Neural cell (in vitro differentiated cells): ENCODE measurements around the gene PPM1J. TPM values are rescaled to one million over a fixed set of nuclear protein-coding genes. Genes with fewer than 3 reads are reported as not detected.

Experiments
- H2AFZ ChIP-seq: fragments of 200-600, 300-800 bp; sonication (generic), shearing (Covaris generic); 2 replicates; pipeline ENCODE4 v1.6.0; 2014; ENCODE audit warnings: low read depth, mild to moderate bottlenecking, antibody characterized with exemption, low read length, moderate library complexity
- H3F3A ChIP-seq: fragments of 200-600 bp; shearing (Covaris generic); 2 replicates; pipeline ENCODE4 v1.6.1; 2016; ENCODE audit warnings: mild to moderate bottlenecking, moderate library complexity, mixed read lengths, antibody characterized with exemption, low read length; ENCODE audit not compliant: insufficient read depth, poor library complexity, severe bottlenecking
- H3K27ac ChIP-seq: fragments of 200-600, 300-800 bp; sonication (generic), shearing (Covaris generic); 2 replicates; pipeline ENCODE4 v1.5.1; 2014; ENCODE audit warnings: mild to moderate bottlenecking, low read length, moderate library complexity
- H3K27me3 ChIP-seq: fragments of 300-800, 200-600 bp; sonication (generic), shearing (Covaris generic); 2 replicates; pipeline ENCODE4 v1.6.0; 2014; ENCODE audit warnings: mild to moderate bottlenecking, low read depth, low read length, moderate library complexity; ENCODE audit not compliant: insufficient read depth
- H3K36me3 ChIP-seq: fragments of 300-800, 200-600 bp; sonication (generic), shearing (Covaris generic); 2 replicates; pipeline ENCODE4 v1.5.1; 2014; ENCODE audit warnings: mild to moderate bottlenecking, antibody characterized with exemption, low read length, moderate library complexity; ENCODE audit not compliant: insufficient read depth
- H3K4me2 ChIP-seq: fragments of 300-800, 200-600 bp; sonication (generic), shearing (Covaris generic); 2 replicates; pipeline ENCODE4 v1.6.0; 2014; ENCODE audit warnings: mild to moderate bottlenecking, low read length
- H3K4me3 ChIP-seq: fragments of 300-800, 200-600 bp; sonication (generic), shearing (Covaris generic); 2 replicates; pipeline ENCODE4 v1.5.1; 2014; ENCODE audit warnings: mild to moderate bottlenecking, low read length, moderate library complexity
- H3K79me2 ChIP-seq: fragments of 200-600 bp; shearing (Covaris generic); replicated peaks from 2 replicates; pipeline ENCODE4 v1.6.0; 2014; ENCODE audit warnings: mild to moderate bottlenecking, low read length, moderate library complexity; ENCODE audit not compliant: insufficient read depth
- H3K9ac ChIP-seq: fragments of 300-800, 200-600 bp; sonication (generic), shearing (Covaris generic); 2 replicates; pipeline ENCODE4 v1.6.1; 2016; ENCODE audit warnings: mild to moderate bottlenecking, low read length, mixed read lengths
- H3K9me2 ChIP-seq: fragments of 200-600 bp; shearing (Covaris generic); 2 replicates; pipeline ENCODE4 v1.6.1; 2016; ENCODE audit warnings: mild to moderate bottlenecking, low read length, mixed read lengths; ENCODE audit not compliant: insufficient read depth
- H3K9me3 ChIP-seq: fragments of 200-600, 300-800 bp; sonication (generic), shearing (Covaris generic); 2 replicates; pipeline ENCODE4 v1.6.1; 2016; ENCODE audit warnings: mild to moderate bottlenecking, mixed run types, low read length, moderate library complexity, mixed read lengths
- H4K20me1 ChIP-seq: fragments of 200-600 bp; shearing (Covaris generic); 2 replicates; pipeline ENCODE4 v1.6.1; 2016; ENCODE audit warnings: mild to moderate bottlenecking, mixed run types; ENCODE audit not compliant: insufficient read depth
- CTCF ChIP-seq: fragments of 450-650 bp; IDR thresholded peaks from 2 replicates; pipeline ENCODE4 v1.5.1; 2014; ENCODE audit warnings: antibody characterized with exemption, mild to moderate bottlenecking, moderate library complexity; ENCODE audit not compliant: poor library complexity, severe bottlenecking
- EP300 ChIP-seq: fragments of 450-650 bp; conservative IDR thresholded peaks from 2 replicates; pipeline ENCODE4 v1.6.1; 2014; ENCODE audit warnings: antibody characterized with exemption, mild to moderate bottlenecking, moderate library complexity; ENCODE audit not compliant: poor library complexity, severe bottlenecking
- EZH2 ChIP-seq: fragments of 200-600, 300-800 bp; shearing (Covaris generic), sonication (generic); IDR thresholded peaks from 2 replicates; pipeline ENCODE4 v1.6.1; 2014; ENCODE audit warnings: antibody characterized with exemption, low read length, borderline replicate concordance, mild to moderate bottlenecking; ENCODE audit not compliant: insufficient read depth, poor library complexity, severe bottlenecking
- MXI1 ChIP-seq: fragments of 450-650 bp; conservative IDR thresholded peaks from 2 replicates; pipeline ENCODE4 v1.6.1; 2014; ENCODE audit warnings: antibody characterized with exemption, mild to moderate bottlenecking; ENCODE audit not compliant: poor library complexity, severe bottlenecking
- POLR2AphosphoS5 ChIP-seq: IDR thresholded peaks from 2 replicates; pipeline ENCODE4 v1.6.1; 2012
- RAD21 ChIP-seq: fragments of 450-650 bp; conservative IDR thresholded peaks from 2 replicates; pipeline ENCODE4 v1.6.1; 2014; ENCODE audit warnings: antibody characterized with exemption, mild to moderate bottlenecking, moderate library complexity
- REST ChIP-seq: IDR thresholded peaks from 2 replicates; pipeline ENCODE4 v1.6.1; 2012; ENCODE audit warnings: borderline replicate concordance
- SMC3 ChIP-seq: fragments of 450-650 bp; conservative IDR thresholded peaks from 2 replicates; pipeline ENCODE4 v1.6.1; 2014; ENCODE audit warnings: antibody characterized with exemption, mild to moderate bottlenecking, moderate library complexity; ENCODE audit not compliant: poor library complexity
- TAF1 ChIP-seq: IDR thresholded peaks from 2 replicates; pipeline ENCODE4 v1.6.1; 2012; ENCODE audit warnings: low read depth
- polyA plus RNA-seq: library from polyadenylated mRNA; depleted of rRNA; stranded (reverse); fragments of >200 nt; gene quantifications from 2 replicates; pipeline ENCODE4 v1.2.3, GENCODE V29; 2014

Gene PPM1J
- polyA plus RNA-seq, 1 donor from 2014 or later, result 0.16 TPM

DNA sequence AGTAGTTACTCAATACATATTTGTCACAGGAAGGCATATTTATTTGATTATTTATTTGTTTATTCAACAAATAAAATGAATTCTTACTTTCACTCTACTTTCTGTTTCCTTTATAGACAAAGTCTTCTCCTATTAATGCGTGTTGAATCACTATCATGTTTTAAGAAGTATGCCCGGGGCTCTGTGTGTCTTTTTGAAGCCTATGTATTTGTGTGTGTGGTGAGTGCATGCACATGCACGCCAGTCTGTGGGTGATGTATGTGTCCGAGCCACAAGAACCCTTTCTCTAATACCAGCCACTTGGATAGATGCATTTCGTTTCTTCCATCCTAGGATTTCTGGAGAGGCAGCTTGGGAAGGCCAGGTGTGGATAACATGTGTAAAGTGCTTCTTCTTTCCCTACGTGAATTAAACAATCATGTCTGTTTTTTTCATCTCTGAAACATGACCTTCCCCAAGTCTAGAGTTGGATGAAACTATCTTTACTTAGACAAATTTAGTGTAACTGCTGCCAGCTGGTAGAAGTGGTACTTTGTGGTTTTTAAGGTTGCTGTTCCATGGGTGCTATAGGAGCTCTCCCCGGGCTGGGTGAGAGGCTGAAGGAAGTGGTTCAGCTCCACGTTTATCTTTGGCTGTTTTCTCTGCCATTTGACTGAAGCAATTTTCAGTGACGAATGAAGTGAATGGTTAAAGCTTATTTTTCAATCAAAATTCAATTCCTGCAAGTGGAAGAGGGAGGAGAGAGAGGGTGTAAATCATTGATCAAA, 46.8 kb upstream of the PPM1J start:
- no peaks in the 10 kb centered on the region for H3F3A ChIP-seq
- no peak overlapping the region for H2AFZ ChIP-seq
- H4K20me1 ChIP-seq, result no peaks in the 10 kb centered on the region
- H3K9me2 ChIP-seq, result no peaks in the 10 kb centered on the region
- H3K9ac ChIP-seq, result no peak overlapping the region
- no peaks in the 10 kb centered on the region for H3K9me3 ChIP-seq
- H3K36me3 ChIP-seq, result no peaks in the 10 kb centered on the region
- no peak overlapping the region for H3K27ac ChIP-seq
- no peaks in the 10 kb centered on the region for H3K27me3 ChIP-seq
- H3K79me2 ChIP-seq, result no peaks in the 10 kb centered on the region
- H3K4me3 ChIP-seq, result no peak overlapping the region
- TF ChIP-seq REST (no peak), EP300 (no peak), SMC3 (no peak), MXI1 (no peak), EZH2 (no peak), TAF1 (no peak), CTCF (no peak)
- no peak overlapping the region for H3K4me2 ChIP-seq

GRCh38 chr1:112759228-112759627, 44.1 kb upstream of the PPM1J start:
- no peaks in the 10 kb centered on the region for H3K36me3 ChIP-seq
- H3K79me2 ChIP-seq, result no peaks in the 10 kb centered on the region
- H3K9ac ChIP-seq, result no peak overlapping the region
- no peaks in the 10 kb centered on the region for H3F3A ChIP-seq
- no peaks in the 10 kb centered on the region for H3K27me3 ChIP-seq
- no peak overlapping the region for H3K4me3 ChIP-seq
- TF ChIP-seq EZH2, result no peak
- TF ChIP-seq RAD21, result no peak
- TF ChIP-seq SMC3, result no peak
- TF ChIP-seq POLR2AphosphoS5, result no peak
- TF ChIP-seq CTCF, result no peak
- no peak for TF ChIP-seq TAF1
- no peak for TF ChIP-seq EP300
- no peak for TF ChIP-seq MXI1
- no peak for TF ChIP-seq REST
- no peak overlapping the region for H2AFZ ChIP-seq
- no peak overlapping the region for H3K27ac ChIP-seq
- no peaks in the 10 kb centered on the region for H3K9me2 ChIP-seq
- no peaks in the 10 kb centered on the region for H3K9me3 ChIP-seq
- H4K20me1 ChIP-seq, result no peaks in the 10 kb centered on the region
- no peak overlapping the region for H3K4me2 ChIP-seq
